Fibroblast of mammary gland (primary cell): ENCODE measurements around the gene CYB5R2.

ENCODE experiments used
- DNase-seq: peaks from one replicate; pipeline ENCODE4 v3.0.0-alpha.2; 2010; ENCODE audit warnings: low read depth
- H3K4me3 ChIP-seq: 2 replicates; pipeline ENCODE4 v1.5.1; 2011; ENCODE audit warnings: low read depth, mild to moderate bottlenecking, low read length, moderate library complexity; ENCODE audit not compliant: control insufficient read depth
- TF ChIP-seq, protein P1 (sequence below): conservative IDR thresholded peaks from 2 replicates; pipeline ENCODE4 v1.5.1; 2011; ENCODE audit warnings: low read depth, low read length, inconsistent platforms; ENCODE audit not compliant: control insufficient read depth, insufficient read depth

CYB5R2 gene

DNA sequence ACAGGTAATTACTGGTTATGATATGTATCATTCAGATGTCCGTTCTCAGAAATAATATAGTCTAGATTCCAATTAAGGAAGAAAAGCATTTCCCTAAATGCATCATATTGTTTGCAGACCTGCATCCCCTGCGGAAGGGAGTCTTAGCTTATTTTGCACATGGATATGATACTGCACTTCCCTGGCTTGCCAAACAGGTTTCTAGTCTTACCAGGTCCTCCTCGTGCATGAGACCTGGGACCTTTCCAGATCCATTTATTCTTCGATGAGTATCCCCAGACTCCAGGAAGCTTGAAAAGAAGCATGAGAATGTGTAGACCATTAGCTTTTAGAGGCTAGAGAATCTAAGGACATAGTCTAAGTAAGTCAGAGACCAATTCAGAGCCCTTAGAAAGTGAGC, 30.6 kb downstream of the CYB5R2 start:
- TF ChIP-seq, protein P1, sequence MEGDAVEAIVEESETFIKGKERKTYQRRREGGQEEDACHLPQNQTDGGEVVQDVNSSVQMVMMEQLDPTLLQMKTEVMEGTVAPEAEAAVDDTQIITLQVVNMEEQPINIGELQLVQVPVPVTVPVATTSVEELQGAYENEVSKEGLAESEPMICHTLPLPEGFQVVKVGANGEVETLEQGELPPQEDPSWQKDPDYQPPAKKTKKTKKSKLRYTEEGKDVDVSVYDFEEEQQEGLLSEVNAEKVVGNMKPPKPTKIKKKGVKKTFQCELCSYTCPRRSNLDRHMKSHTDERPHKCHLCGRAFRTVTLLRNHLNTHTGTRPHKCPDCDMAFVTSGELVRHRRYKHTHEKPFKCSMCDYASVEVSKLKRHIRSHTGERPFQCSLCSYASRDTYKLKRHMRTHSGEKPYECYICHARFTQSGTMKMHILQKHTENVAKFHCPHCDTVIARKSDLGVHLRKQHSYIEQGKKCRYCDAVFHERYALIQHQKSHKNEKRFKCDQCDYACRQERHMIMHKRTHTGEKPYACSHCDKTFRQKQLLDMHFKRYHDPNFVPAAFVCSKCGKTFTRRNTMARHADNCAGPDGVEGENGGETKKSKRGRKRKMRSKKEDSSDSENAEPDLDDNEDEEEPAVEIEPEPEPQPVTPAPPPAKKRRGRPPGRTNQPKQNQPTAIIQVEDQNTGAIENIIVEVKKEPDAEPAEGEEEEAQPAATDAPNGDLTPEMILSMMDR: no peak
- no peak overlapping the region for H3K4me3 ChIP-seq
- no peak for DNase-seq

DNA sequence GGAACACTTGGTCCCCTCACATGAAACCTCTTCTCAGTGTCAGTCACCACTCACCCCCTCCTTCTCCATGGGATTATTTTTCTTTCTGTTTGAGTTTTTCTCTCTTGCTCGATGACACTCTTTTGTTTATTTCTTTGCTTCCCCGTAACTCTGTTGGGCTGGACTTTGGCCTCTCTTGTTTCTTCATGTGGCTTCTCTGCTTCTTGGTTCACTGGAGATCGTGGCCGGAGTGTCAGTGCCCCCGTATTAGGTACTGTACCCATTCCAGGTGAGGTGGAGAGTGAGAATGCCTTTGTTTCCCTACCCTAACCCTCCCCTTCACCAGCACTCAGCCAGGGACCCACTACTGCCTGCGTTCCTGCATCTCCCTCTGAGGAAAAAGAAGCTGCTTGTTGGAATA, 32.5 kb downstream of the CYB5R2 start:
- TF ChIP-seq, protein P1: no peak
- DNase-seq: no peak
- no peak overlapping the region for H3K4me3 ChIP-seq

DNA sequence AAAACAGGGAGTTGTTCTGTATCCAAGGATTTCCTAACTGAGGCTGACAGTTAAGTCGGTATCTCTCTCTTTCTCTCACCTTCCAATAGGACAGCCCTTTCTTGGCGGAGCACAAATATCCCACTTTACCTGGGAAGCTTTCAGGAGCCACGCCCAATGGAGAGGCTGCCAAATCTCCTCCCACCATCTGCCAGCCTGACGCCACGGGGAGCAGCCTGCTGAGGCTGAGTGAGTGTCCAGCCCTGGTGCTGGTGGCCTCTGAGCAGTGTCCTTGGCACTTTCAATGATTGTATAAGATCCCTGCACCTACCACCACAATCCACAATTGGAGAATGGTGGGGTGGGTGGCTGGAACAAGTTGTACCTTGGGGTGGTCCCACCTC, 33.7 kb downstream of the CYB5R2 start:
- H3K4me3 ChIP-seq: no peak overlapping the region
- DNase-seq: no peak
- TF ChIP-seq, protein P1: no peak

DNA sequence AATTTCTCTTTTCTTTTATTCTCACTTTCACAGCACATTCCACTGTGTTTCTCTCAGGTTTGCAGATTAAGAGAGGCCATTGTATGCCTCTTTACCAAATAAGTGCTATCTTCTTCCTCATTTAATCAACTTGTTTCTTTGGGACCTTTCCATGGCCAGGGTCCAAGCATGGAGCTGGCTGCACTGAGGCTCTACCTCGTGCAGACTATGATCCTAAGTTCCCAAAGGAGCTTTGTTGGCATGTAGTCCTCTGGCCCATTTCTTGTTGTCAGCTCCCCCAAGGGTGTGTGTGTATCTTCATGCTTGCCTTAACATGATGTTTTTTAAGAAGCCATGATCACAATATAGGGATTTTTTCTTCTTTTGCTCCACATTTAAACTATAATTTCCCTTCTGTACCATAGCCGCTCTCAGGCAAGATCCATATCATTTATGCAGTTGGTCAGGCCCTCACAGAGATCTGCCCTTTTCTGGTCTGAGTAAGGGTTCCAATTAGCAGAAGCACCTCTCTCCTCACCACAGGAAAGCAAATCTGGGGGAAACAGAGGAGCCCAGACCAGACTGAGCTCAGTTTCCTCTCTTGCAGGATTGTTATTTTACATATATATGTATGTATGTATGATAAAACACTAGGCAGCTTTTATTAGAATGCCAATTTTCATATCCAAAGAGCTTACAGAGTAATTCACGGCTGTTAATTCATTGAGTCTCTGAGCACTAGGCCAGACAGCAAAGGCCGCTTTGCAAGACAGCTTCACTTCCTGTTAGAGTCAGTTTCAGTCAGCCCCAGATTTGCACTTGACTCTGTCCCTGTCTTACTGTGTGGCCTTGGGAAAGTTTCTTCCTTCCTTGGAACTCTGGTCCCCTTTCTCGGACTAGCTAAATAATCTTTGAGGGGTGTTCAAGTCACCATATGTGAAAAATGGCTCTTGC, 34.3 kb downstream of the CYB5R2 start:
- DNase-seq: no peak
- TF ChIP-seq, protein P1: no peak
- no peak overlapping the region for H3K4me3 ChIP-seq

DNA sequence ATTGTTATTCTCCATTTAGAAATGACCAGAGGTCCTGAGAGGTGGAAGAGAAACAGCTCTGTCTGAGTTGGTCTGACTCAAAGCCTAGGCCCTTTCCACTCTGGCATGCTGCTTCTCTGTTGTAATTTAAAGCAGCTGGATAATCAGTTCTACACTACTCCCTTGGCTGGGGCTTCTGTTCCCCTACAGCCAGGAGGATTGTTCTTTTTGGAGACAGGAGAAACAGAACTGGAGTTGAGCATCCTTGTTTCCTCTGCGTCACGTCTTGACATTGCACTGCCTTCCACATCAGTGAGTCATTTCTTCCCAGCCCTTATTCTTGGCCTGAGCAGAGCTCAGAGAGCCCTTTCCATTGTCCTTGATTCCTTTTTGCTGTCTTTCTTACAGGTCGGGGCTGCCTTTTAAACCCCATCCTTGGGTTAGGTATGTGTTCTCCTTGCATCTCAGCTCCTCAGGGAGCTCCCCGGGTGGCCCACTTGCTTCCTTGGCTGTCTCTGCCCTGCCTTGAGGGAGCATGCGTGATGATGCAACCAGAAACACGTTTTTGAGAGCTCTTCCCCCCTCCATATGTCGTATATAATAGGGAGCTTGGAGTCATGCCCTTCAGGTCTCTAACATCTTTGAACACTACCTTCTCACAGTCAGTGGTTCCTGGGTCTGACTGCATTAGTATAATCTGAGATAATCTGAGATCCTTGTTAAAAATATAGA, 35.7 kb downstream of the CYB5R2 start:
- H3K4me3 ChIP-seq: no peak overlapping the region
- DNase-seq: peak; percentile 92
- TF ChIP-seq, protein P1: no peak

DNA sequence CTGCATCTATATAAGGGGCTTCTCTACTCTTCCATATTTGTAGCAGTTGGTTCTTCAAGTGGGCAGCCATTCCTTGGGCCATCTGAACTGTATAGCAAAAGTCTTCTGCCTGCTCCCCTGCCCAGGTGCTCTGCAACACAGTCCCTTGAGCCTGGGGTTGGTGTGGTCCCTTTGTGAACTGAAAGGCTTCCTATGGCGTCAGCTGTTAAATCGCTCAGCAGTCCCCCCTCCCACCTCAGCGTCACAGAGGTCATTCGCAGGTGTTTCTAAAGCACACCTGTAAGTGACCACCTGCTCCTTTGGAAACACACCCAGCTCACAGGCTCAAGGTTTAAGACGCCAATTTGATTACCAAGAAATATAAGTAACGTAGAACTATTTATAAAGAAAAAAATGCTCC, 37.0 kb downstream of the CYB5R2 start:
- H3K4me3 ChIP-seq: no peak overlapping the region
- no peak for DNase-seq
- TF ChIP-seq, protein P1: no peak
